HEK293 (cell line): ENCODE measurements around the gene HMCN1.

Experiments used
- ZNF211 ChIP-seq: fragments of 450-650 bp; formaldehyde crosslinking; IDR thresholded peaks from 2 replicates; pipeline ENCODE4 v1.5.1; 2016; ENCODE audit warnings: low read depth, missing biosample characterization, missing genetic modification characterization
- ZNF341 ChIP-seq: fragments of 450-650 bp; formaldehyde crosslinking; IDR thresholded peaks from 2 replicates; pipeline ENCODE4; 2016; ENCODE audit warnings: low read depth, missing biosample characterization, missing genetic modification characterization
- TF ChIP-seq, protein P1 (sequence below): fragments of 450-650 bp; formaldehyde crosslinking; IDR thresholded peaks from 2 replicates; pipeline ENCODE4 v1.5.1; 2016; ENCODE audit warnings: missing biosample characterization, missing genetic modification characterization, low read depth
- TF ChIP-seq, protein P2 (sequence below): fragments of 450-650 bp; formaldehyde crosslinking; IDR thresholded peaks from 2 replicates; pipeline ENCODE4 v1.5.1; 2016; ENCODE audit warnings: missing biosample characterization, missing genetic modification characterization
- TF ChIP-seq, protein P3 (sequence below): fragments of 450-650 bp; formaldehyde crosslinking; optimal IDR thresholded peaks from 2 replicates; pipeline ENCODE3; 2016; ENCODE audit warnings: missing biosample characterization, mild to moderate bottlenecking, missing genetic modification characterization

DNA sequence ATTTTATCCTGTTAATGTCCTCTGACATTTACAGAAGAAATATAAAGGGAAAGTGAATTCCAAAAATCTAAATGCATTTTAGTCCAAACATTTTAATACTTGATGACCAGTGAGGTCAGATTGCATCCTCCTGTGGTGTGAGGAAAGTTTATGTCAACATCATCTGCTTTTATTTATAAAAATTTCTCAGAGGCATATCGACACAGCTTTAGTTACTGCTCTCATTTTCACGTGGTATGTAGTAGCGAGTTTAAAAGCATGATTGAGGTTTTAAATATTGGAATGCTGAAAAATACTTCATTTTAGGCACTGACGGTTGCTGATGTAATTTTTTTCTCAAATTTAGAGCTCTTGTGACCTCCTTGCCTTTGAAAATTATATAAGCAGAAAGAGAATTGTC lies 234.8 kb downstream of the HMCN1 start:
- TF ChIP-seq, protein P1, sequence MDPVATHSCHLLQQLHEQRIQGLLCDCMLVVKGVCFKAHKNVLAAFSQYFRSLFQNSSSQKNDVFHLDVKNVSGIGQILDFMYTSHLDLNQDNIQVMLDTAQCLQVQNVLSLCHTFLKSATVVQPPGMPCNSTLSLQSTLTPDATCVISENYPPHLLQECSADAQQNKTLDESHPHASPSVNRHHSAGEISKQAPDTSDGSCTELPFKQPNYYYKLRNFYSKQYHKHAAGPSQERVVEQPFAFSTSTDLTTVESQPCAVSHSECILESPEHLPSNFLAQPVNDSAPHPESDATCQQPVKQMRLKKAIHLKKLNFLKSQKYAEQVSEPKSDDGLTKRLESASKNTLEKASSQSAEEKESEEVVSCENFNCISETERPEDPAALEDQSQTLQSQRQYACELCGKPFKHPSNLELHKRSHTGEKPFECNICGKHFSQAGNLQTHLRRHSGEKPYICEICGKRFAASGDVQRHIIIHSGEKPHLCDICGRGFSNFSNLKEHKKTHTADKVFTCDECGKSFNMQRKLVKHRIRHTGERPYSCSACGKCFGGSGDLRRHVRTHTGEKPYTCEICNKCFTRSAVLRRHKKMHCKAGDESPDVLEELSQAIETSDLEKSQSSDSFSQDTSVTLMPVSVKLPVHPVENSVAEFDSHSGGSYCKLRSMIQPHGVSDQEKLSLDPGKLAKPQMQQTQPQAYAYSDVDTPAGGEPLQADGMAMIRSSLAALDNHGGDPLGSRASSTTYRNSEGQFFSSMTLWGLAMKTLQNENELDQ, result no peak
- TF ChIP-seq ZNF341 (no peak), ZNF211 (tag by site-specific recombination) (no peak)
- TF ChIP-seq, protein P2, sequence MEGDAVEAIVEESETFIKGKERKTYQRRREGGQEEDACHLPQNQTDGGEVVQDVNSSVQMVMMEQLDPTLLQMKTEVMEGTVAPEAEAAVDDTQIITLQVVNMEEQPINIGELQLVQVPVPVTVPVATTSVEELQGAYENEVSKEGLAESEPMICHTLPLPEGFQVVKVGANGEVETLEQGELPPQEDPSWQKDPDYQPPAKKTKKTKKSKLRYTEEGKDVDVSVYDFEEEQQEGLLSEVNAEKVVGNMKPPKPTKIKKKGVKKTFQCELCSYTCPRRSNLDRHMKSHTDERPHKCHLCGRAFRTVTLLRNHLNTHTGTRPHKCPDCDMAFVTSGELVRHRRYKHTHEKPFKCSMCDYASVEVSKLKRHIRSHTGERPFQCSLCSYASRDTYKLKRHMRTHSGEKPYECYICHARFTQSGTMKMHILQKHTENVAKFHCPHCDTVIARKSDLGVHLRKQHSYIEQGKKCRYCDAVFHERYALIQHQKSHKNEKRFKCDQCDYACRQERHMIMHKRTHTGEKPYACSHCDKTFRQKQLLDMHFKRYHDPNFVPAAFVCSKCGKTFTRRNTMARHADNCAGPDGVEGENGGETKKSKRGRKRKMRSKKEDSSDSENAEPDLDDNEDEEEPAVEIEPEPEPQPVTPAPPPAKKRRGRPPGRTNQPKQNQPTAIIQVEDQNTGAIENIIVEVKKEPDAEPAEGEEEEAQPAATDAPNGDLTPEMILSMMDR, result no peak
- TF ChIP-seq, protein P3, sequence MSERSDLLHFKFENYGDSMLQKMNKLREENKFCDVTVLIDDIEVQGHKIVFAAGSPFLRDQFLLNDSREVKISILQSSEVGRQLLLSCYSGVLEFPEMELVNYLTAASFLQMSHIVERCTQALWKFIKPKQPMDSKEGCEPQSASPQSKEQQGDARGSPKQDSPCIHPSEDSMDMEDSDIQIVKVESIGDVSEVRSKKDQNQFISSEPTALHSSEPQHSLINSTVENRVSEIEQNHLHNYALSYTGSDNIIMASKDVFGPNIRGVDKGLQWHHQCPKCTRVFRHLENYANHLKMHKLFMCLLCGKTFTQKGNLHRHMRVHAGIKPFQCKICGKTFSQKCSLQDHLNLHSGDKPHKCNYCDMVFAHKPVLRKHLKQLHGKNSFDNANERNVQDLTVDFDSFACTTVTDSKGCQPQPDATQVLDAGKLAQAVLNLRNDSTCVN (tag by site-specific recombination), result no peak
